NCI-H2227 (cell line): Measurements from ENCODE around the gene UTP11.
"Not testable (repeated sequence)": the region's sequence is repeated elsewhere in the genome, so short reads cannot be mapped to it uniquely, and the experiment has no call there.

Experiments
- DNase-seq: peaks from one replicate; lab custom pipeline; 2025; ENCODE audit not compliant: unreplicated experiment; lab: John Stamatoyannopoulos, UW

Gene UTP11, protein sequence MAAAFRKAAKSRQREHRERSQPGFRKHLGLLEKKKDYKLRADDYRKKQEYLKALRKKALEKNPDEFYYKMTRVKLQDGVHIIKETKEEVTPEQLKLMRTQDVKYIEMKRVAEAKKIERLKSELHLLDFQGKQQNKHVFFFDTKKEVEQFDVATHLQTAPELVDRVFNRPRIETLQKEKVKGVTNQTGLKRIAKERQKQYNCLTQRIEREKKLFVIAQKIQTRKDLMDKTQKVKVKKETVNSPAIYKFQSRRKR

DNA sequence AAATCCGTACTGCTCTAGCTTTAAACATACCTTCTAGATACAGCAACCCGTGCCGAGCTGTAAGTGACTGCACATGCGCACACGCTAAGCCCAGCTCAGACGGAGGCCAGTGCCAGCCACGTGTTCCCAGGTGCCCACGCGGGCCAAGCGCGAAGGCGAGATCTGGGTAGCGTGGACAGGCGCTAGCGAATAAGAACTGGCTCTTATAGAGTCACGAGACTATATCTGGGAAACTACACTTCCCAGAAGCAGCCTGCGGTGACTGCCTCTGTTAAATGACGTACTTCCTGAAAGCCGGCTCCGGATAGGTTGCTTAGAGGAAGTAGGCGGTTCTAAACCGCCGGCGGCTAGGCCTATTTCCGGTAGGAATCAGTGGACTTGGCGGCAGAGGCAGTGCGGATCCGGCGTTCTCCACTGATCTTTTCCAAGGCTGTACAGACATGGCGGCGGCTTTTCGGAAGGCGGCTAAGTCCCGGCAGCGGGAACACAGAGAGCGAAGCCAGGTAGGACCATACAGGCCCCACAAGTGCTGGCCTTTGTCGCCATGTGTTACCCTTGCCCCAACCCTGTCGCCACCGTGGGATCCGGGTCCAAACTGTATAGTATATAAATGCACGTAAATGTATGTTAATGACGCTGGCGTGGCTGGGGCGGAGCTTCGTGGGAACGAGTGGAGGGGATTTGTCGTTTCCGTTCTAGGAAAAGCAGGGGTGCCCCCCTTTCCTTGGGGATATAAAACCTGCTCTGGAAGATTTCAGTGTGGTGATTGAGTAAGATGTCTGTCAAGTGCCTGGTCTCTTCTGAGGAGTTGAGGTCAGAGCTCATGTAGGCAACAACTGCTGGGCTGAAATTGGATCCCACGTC is at the start of gene UTP11:
TSS of gene UTP11 (plus strand) at position 372 of the 864 bp plus-strand sequence. CDS start at position 441, 69 bp downstream.
- DNase-seq = peak; percentile 99

DNA sequence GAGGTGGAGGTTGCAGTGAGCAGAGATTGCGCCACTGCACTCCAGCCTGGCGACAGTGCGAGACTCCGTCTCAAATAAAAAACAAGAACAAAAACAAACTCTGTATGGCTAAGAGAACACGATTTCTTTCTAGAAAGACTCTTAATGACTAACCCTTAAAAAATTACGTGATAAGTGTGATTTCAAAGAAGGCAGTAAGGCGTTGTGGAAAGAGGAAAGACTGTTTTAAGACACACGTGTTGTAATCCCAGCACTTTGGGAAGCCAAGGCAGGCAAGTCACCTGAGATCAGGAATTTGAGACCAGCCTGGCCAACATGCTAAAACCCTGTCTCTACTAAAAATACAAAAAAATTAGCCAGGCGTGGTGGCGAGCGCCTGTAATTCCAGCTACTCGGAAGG is 48.4 kb upstream of the UTP11 start:
- DNase-seq = not testable (repeated sequence)

DNA sequence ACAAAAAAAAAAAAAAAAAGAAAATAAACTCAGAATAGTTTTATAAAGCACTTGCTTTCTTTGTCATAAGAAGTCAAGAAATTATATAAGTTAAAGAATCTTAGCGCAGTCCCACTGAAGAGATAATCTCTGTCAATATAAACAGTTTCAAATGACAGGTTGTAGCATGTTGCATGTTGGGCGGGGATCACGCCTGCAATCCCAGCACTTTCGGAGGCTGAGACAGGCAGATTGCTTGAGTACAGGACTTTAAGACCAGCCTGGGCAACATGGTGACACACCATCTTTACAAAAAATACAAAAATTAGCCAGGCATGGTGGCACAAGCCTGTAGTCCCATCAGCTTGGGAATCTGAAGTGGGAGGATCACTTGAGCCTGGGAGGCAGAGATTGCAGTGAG is 47.2 kb upstream of the UTP11 start:
- no peak for DNase-seq

DNA sequence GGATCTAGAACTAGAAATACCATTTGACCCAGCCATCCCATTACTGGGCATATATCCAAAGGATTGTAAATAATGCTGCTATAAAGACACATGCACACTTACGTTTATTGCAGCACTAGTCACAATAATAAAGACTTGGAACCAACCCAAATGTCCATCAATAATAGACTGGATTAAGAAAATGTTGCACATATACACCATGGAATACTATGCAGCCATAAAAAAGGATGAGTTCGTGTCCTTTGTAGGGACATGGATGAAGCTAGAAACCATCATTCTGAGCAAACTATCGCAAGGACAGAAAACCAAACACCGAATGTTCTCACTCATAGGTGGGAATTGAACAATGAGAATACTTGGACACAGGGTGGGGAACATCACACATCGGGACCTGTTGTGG is 38.9 kb upstream of the UTP11 start:
- DNase-seq = not testable (repeated sequence)

DNA sequence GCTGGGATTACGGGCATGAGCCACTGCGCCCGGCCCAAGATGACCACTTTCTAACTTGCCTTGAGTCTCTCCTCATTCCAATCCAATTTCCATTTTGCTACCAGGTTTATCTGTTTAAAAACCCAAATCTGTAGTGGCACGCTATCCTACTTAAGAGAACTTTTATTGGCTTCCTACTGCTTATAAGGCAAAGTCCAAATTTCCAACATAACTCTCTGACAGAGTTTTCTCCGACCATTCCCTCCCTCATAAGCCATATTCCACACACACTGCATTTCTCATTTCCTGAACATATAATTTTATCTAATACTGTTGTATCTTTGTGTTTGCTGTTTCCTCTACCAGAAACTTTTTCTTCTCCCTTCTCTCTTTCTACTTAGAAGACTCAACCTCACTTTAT is 38.0 kb upstream of the UTP11 start:
- no peak for DNase-seq

DNA sequence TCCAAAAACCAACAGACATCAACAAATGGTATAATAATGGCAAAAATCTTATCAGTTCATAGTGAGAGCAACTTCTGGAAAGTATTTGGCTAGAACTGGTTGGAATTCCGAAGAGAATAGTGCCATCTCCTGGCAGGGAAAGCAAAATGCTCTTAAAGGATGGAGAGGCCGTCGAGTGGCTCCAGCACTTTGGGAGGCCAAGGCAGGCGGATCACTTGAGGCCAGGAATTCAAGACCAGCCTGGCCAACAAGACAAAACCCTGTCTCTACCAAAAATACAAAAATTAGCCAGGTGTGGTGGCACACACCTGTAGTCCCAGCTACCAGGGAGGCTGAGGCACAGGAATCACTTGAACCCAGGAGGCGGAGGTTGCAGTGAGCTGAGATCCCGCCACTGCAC is 37.5 kb upstream of the UTP11 start:
- peak; percentile 64 for DNase-seq

DNA sequence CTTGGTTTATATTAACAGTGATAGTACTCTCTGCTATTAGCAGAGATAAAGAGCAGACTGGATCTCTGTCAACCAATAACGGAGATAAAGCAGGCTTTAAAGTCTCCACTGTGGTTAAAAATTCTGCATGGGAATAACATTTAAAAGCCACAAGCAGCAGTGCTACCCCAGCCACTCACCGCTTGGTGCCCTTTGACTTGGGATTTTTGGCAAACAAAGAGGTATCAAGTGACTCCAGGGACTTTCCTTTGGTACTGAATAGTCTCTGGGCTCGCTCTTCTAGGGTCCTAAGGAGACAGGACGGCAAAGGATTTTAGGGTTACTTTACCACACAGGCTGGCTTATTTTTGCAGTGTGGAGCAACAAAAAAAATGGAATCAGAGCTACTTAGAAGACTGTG is 34.0 kb upstream of the UTP11 start:
- DNase-seq = no peak

DNA sequence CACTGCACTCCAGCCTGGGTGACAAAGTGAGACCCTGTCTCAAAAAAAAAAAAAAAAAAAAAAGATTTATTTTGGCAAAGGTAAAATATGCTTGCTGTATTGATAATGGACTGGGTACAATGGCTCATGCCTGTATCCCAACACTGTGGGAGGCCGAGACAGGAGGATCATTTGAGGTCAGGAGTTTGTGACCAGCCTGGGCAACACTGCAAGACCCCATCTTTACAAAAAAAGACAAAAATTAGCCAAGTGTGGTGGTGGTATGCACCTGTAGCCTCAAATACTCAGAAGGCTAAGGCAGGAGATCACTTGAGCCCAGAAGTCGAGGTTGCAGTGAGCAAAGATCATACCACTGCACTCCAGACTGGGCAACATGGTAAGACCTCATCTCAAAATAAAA is 29.0 kb upstream of the UTP11 start:
- DNase-seq = no peak

DNA sequence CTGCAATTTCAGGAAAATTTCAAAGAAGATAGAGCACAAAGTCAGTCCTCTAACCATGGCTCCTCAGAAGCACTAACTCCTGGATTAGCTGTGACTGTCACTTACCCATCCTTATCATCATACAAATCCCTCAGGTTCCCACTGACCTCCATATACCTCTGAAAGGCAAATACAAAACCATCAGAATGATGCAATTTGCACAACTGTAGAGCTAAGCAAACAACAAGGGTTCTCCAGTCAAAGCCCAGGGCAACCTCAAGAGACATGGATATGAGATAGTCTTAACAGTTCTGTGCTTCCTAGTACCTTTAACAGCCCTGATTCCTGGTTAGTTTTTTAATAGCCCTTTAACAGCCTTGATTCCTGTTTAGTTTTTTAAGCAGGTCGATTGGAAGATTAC is 24.9 kb upstream of the UTP11 start:
- DNase-seq = no peak

DNA sequence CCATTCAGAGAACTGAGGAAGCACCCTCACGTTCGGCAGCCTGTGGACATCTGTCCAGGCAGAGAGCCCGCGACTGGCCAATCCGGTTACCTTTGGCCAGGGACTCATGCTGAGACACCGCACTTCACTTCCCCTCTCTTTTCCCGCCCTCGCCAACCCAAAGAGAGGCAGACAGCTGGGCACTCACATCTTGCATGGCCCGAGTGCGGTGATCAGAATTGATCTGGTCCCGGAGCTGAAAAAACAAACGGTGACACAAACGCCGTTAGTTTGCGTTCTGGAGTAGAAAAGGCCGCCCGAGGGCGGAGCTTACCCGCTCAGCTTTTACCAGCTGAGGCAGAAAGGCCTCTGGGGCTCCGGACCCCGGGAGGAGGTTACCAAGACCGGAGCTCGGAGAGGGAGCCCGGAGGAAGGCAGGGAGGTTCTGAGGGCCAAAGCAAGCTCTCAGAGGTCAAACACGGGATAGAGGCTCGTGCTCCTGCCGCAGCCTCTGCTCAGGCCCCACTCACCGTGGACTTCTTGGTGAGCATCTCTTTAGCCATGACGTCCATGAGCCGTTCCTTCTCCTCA is 23.1 kb upstream of the UTP11 start:
- DNase-seq = peak; percentile 56

DNA sequence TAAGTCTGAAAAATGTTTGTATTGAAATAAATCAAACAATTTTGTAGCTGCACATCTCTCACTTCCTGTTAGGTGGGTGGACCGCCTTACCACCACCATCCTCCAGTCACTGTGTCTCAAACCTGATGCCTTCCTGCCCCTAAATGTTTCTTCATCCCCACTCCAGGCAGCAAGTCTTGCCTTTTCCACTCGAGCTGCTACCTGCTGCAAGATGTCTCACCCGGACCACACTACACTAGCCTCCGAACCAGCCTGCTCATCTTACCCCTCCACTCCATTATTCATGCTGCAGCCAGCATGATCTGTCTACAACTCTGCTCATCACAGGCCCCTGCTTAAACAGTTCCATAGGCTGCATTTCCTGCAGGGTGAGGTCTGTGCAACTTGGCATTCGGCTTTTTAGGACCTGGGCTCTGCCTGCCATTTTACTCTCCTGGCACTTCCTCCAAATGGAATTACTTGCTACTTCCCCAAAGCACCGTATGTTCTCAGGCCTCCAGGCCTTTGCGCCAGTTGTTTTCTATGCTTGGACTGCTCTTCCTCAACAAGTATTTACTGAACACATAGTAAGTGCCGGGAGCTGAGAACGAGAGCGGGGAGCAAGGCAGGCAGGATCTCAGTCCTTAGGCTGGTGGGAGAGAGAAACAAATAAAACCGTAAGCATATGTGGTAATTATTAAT is 17.5 kb upstream of the UTP11 start:
- DNase-seq = no peak

DNA sequence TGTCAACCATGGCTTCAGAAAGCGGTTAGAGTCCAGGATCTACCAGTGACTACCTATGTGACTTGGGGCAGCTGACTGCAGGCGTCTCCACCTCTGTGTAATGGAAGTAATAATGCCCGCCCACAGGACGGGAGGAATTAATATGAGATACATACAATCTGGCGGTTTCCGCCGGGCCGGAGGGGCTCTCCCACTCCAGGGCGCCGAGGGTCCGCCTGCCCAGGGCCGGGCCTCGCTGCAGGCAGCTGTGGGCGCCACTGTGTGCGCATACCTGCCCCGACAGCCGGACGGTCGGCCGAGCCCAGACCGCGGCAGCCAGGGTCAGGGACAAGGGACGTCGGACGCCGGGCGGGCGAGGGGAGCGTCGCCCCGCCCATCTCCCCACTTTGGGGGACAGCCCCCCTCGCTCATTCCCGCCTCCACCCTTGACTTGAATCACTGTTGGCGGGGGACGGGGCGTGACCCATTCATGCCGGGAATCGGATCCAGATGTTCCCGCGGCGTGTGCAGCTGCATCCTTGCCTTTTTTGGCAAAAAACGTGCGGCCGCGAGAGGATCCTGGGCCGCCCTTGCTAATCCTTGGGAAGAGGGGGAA is 16.7 kb upstream of the UTP11 start:
- DNase-seq = no peak

DNA sequence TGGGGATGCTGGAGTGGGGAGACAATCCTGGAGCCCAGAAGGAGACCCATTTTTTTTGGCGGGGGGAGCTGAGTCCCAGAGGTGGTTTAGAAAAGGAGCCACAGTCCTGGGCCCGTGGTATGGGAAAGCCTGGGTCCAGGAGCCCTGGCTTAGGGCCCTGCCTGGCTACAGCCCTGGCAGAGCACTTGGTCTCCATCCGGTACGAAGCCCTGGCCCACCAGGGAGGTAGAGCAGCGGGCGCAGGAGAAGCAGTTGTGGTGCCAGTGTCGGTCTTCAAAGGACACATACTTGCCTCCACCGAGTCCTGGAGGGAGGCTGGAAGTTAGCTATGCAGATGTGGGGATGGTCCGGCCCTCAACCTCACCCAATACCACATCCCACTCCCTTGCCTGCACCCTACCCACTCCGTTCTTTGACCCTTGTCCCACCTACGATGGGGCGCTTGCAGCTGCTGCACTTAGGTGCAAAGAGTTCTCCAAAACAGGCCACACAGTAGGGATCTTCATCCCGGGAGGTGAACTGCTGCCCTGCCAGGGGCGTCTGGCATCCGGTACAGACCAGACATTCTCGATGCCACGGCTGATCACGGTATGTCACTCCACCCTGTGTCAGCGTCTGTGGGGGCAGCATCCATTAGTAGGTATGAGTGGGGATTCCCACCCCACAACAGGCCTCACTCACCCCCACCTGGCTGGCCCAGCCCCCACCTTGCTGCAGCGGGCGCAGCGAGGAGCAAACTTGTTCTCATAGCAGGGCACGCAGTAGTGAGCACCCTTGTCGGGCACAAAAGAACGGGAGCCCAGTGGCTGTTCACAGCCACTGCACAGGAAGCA is 15.1 kb upstream of the UTP11 start:
- DNase-seq = no peak

DNA sequence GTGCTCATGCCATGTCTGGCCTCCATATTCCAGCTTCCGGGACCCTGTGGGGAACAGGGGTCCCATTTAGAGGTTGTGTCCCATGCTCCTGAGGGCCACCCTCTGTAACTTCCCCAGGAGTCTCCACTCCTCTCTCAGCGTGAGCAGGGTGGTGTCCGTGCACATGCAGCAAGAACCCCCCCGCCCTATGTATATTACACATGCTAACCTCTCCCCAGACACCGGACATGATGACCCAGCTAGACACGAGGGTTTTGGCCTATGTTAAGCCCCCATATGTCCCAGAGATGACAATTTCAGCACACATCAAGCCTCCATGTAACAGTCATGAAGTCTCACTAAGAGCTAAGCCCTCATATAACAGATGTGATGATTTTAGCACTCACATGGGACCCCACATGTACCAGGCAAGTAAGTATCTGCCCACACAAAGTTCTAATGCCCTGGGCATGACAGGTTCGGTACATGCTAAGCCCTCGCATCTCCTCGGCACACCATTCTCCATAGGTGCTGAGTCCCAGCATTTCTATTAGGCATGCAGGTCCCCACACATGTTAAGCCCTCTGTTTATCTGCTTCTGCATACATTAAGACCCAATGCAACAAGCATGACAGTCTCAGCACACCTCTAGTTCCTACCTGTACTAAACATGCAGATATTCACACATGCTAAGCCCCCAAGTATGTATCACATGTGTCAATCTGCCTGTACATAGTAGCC is 14.3 kb upstream of the UTP11 start:
- DNase-seq = no peak

DNA sequence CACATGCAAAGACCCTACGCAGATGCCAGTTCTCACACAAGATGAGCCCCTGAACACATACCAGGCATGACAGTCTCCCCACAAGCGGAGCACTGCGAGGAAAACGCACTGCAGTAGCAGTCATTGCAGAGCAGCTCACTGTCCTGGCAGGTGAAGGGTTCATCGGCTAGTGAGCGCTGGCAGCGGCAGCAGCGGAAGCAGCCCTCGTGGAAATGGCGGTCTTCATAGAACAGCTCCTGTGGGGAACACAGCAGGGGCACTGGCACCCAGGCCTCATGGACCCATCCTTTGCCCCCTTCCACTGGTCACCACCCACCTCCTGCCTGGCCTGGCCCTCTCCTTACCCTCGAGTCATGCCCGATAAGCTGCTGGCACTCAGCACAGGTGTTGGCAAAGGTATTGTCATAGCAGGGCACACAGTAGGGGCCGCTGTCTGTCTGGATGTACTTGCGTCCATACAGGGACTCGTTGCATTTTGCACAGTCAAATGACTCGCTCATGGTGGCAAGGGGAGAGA is 13.6 kb upstream of the UTP11 start:
- DNase-seq = no peak

DNA sequence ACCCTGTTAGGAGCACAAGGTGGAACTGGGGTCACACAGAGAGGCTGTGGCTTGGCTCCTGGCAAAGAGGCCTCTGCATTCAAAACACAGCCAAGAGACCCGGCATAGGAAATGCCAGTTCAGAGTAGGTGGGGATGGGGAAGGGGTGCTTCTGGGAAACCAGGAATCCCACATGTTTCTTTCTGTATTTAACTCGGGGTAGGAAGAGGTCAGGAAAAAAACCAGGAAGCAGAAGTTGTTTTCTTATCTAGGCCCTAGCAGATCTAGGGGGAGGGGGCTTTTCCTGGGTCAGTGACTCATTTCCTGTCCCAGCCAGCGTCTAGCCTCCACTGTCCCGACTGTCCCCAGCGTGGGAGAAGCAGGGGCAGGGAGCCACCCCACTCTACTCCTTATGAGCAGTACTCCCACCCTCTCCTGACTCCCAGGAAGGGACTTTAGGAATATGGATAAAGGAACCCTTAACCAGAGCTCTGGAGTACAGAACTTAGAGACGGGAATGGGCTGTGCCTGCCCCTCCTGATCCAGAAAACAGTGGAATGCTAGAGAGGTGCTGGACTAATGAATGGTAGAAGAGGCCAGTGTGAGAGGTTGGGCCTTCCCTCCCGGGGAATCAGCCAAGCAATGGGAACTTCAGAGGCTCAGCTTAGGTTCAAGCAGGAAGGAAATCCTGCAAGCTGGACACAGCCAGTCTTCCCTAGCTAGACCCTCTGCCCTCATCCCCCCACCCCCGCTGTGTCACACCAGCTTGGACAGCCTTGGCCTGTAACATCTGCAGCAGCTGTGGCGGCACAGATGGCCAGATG is 12.9 kb upstream of the UTP11 start:
- no peak for DNase-seq

DNA sequence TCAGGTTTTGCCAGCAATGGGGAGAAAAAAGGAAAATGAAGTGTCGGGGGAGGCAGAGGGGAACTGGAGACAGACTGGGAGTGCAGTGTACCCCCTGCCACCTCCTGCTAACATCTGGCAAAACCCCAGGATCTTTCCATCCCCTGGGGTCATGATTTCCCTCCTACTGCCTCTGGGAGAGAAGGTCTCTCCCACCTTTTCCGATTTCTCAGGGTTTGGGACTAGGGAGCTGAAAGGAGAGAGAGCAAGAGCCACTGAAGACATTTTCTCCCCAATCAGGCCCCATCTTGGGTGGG is 12.4 kb upstream of the UTP11 start:
- no peak for DNase-seq

DNA sequence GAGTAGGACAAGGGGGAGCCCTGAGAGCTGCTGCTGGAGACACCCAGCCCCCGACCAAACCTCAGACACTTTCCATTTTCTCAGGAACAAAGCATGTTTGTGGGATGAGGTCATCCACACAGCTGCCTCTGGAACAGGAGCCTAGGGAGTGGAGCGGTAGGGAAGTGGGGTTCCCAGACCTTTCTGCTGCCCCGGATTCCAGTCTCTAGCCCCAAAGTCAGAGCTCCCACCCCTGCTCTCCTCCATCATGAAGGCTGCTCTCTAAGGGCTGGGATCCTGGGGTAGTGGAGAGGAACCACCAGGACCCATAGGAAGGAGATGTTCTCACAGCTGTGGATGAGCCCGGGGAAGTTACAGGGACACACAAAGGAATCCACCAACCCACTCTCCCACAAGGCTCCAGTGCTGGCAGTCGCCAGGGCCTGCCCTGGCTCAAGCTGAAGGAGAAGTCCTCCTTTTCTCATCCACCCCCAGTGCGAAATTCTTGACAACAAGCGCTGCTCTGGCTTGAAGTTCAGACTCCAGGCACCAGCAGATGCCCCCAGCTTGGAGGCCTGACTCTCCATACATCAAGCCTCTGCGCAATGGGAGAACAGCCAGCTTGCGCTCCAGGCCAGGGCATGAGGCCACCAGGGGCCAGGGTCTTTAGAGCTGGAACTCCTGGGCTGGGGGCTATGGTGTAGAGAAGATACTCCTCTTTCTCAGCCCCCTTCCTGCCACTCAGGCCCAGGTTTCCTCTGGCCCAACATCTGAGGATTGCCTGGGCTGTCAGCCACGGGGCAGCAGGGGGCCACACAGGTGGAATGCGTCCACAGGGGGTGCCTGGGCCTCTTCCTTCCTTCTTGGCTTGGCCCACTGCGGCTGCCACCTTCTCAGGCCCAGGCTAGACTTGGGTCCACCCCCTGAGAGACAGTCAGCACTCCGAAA is 11.7 kb upstream of the UTP11 start:
- DNase-seq = no peak
